Thymus (tissue), 11 donors: ENCODE data around the gene CPPED1. TPM values are rescaled to one million over a fixed set of nuclear protein-coding genes. Genes with fewer than 3 reads are reported as not detected.
"Not testable (repeated sequence)": the region's sequence is repeated elsewhere in the genome, so short reads cannot be mapped to it uniquely, and the experiment has no call there.

Source experiments
- DNase-seq, 9 donors: peaks; one replicate each; pipeline ENCODE4 v3.0.0-alpha.2; 2013; ENCODE audit warnings: low spot score in 9 of 9, low read depth in 6 of 9, missing footprints in 1 of 9
- H3K27ac ChIP-seq, 2 donors: one replicate each; pipeline ENCODE4 v1.5.1; 2013; ENCODE audit warnings: control low read depth in 1 of 2, low read depth in 1 of 2, low read length in 1 of 2, mild to moderate bottlenecking in 1 of 2, moderate library complexity in 1 of 2
- H3K27me3 ChIP-seq, 2 donors: one replicate each; pipeline ENCODE4 v1.5.1; 2013; ENCODE audit warnings: low read length in 1 of 2; ENCODE audit not compliant: control insufficient read depth in 2 of 2, insufficient read depth in 1 of 2
- H3K36me3 ChIP-seq, 2 donors: one replicate each; pipeline ENCODE4 v1.5.1; 2013; ENCODE audit warnings: low read length in 1 of 2, mild to moderate bottlenecking in 1 of 2, moderate library complexity in 1 of 2; ENCODE audit not compliant: control insufficient read depth in 2 of 2, insufficient read depth in 2 of 2
- H3K4me1 ChIP-seq, 2 donors: one replicate each; pipeline ENCODE4 v1.5.1; 2013; ENCODE audit warnings: low read length in 2 of 2; ENCODE audit not compliant: control insufficient read depth in 2 of 2, insufficient read depth in 2 of 2
- H3K4me3 ChIP-seq, 2 donors: one replicate each; pipeline ENCODE4 v1.5.1; 2013; ENCODE audit warnings: low read length in 2 of 2, control low read depth in 1 of 2, mild to moderate bottlenecking in 1 of 2
- H3K9me3 ChIP-seq, 2 donors: one replicate each; pipeline ENCODE4 v1.5.1; 2013; ENCODE audit warnings: low read length in 1 of 2, mild to moderate bottlenecking in 1 of 2; ENCODE audit not compliant: control insufficient read depth in 2 of 2, insufficient read depth in 1 of 2
- WGBS: extraction: QIAGEN DNeasy Blood & Tissue Kit; methylation state at CpG from one replicate; pipeline ENCODE4 v1.1.7; 2013; 5-methylcytosine and 5-hydroxymethylcytosine counted together
- polyA plus RNA-seq: library from polyadenylated mRNA; stranded (reverse); fragments of 200-250 nt; gene quantifications from one replicate; pipeline ENCODE4 v1.2.3, GENCODE V29; 2013
- total RNA-seq: library from RNA; stranded (reverse); fragments of 120-200 nt; gene quantifications from one replicate; pipeline ENCODE4 v1.2.4, GENCODE V29; 2013
- donor health status: healthy.

Gene CPPED1
- total and polyA plus RNA-seq, 2 donors: 4.0 to 10.1 TPM

GRCh38 chr16:12829096-12829888 is 25.6 kb upstream of the CPPED1 start:
- 95% methylated on average over 11 of the region's 11 CpGs for WGBS
- Histone ChIP-seq H3K27ac (no peak overlapping the region), H3K36me3 (no peaks in the 10 kb centered on the region), H3K4me3 (no peak overlapping the region), H3K27me3 (no peaks in the 10 kb centered on the region), H3K9me3 (no peaks in the 10 kb centered on the region), H3K4me1 (no peaks in the 10 kb centered on the region)
- no peak for DNase-seq

DNA sequence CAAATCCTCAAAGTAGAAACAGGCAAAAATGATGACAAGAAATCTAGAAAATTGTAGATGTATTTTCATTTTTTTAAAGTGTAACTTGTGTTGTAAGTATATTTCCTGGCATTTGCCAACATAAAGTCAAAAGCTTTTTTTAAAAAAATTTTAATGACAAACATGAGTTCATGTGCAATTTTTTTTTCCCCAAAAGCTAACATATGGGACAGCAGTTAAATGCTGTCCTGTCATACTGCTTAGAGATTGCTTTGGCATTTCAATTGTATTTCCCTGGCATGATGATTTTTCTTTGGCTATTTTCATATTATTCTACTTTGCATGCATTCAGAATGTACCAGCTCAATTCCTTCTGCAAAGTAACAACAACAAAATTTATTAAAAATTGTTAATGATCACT is 24.5 kb upstream of the CPPED1 start:
- Histone ChIP-seq H3K27me3 (no peaks in the 10 kb centered on the region), H3K4me3 (no peak overlapping the region), H3K27ac (no peak overlapping the region), H3K9me3 (no peaks in the 10 kb centered on the region), H3K4me1 (no peaks in the 10 kb centered on the region), H3K36me3 (no peaks in the 10 kb centered on the region)
- DNase-seq: no peak

DNA sequence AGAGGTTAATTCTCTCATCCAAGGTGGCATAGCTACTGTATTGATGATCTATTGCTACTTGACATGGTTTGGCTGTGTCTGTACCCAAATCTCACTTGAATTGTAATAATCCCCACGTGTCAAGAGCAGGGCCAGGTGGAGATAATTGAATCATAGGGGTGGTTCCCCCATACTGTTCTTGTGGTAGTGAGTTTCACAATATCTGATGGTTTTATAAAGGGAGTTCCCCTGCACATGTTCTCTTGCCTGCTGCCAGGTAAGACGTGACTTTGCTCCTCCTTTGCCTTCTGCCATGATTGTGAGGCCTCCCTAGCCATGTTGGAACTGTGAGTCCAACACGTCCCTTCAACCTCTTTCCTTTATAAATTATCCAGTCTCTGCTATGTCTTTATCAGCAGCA is 22.9 kb upstream of the CPPED1 start:
- H3K36me3 ChIP-seq: no peaks in the 10 kb centered on the region
- no peak overlapping the region for H3K4me3 ChIP-seq
- no peak overlapping the region for H3K27ac ChIP-seq
- H3K27me3 ChIP-seq: no peaks in the 10 kb centered on the region
- WGBS: 84% methylated on average over 3 of the region's 3 CpGs
- H3K4me1 ChIP-seq: no peaks in the 10 kb centered on the region
- no peaks in the 10 kb centered on the region for H3K9me3 ChIP-seq
- DNase-seq: no peak

- Histone ChIP-seq H3K36me3 (no peaks in the 10 kb centered on the region), H3K9me3 (no peaks in the 10 kb centered on the region), H3K27me3 (no peaks in the 10 kb centered on the region), H3K27ac (no peak overlapping the region), H3K4me1 (no peaks in the 10 kb centered on the region), H3K4me3 (no peak overlapping the region)
- 63% methylated on average over 18 of the region's 18 CpGs for WGBS
- DNase-seq: peak; percentile 18 to 78 (median 58)
These were observed 15.7 kb upstream of the CPPED1 start for GRCh38 chr16:12819126-12820117.

GRCh38 chr16:12818326-12818725 is 14.6 kb upstream of the CPPED1 start:
- no peak for DNase-seq
- no peak overlapping the region for H3K27ac ChIP-seq
- 96% methylated on average over 4 of the region's 4 CpGs for WGBS
- H3K9me3 ChIP-seq: no peaks in the 10 kb centered on the region
- H3K27me3 ChIP-seq: no peaks in the 10 kb centered on the region
- H3K36me3 ChIP-seq: no peaks in the 10 kb centered on the region
- no peak overlapping the region for H3K4me3 ChIP-seq
- H3K4me1 ChIP-seq: no peaks in the 10 kb centered on the region

GRCh38 chr16:12816791-12817214 is 13.1 kb upstream of the CPPED1 start:
- not testable (repeated sequence) for H3K9me3 ChIP-seq, H3K27me3 ChIP-seq, H3K36me3 ChIP-seq, H3K27ac ChIP-seq, H3K4me1 ChIP-seq, H3K4me3 ChIP-seq, DNase-seq
- WGBS: 51% methylated on average over 4 of the region's 4 CpGs

DNA sequence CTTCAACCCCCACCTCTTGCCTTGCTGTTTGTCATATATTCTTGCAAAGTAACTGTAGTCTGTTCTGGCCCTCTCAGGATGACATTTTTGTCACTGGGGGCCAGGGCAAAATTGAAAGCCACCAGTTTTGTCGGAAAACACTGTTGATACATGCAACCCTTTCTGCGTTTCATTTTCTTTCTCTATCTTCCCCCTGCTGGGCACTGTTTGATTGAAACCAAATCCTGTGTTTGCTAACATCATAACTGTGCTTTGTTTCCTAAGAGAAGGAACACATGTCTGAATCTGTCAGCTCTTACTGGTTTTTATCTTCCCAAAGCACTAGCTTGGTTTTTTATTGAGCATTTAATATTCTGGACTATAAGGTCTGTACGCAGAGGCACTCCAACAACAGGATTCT is 11.7 kb upstream of the CPPED1 start:
- WGBS: 91% methylated on average over 3 of the region's 3 CpGs
- Histone ChIP-seq H3K4me3 (no peak overlapping the region), H3K27me3 (no peaks in the 10 kb centered on the region), H3K36me3 (no peaks in the 10 kb centered on the region), H3K4me1 (no peaks in the 10 kb centered on the region), H3K9me3 (no peaks in the 10 kb centered on the region), H3K27ac (no peak overlapping the region)
- no peak for DNase-seq

GRCh38 chr16:12813734-12814133 is 10.0 kb upstream of the CPPED1 start:
- DNase-seq, H3K4me1 ChIP-seq: not testable (repeated sequence)

DNA sequence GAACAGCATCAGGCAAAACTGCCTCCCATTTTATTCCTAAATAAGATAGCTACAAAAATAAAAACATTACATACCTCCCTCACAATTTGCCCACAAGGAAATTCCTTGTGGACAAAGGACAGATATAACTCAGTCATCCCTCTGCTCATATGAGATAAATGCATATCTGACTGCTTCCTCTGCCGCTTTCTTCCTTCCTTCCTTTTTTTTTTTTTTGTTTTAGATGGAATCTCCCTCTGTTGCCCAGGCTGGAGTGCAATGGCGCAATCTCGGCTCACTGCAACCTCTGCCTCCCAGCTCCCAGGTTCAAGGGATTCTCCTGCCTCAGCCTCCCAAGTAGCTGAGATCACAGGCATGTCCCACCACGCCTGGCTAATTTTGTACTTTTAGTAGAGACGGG is 9.6 kb upstream of the CPPED1 start:
- H3K4me1 ChIP-seq, H3K27ac ChIP-seq, DNase-seq, H3K9me3 ChIP-seq, H3K27me3 ChIP-seq, H3K4me3 ChIP-seq, H3K36me3 ChIP-seq: not testable (repeated sequence)
- 91% methylated on average over 5 of the region's 5 CpGs for WGBS

More at GRCh38 chr16:12813734-12814133, 10.0 kb upstream of the CPPED1 start:
- H3K27ac ChIP-seq, H3K9me3 ChIP-seq, H3K4me3 ChIP-seq, H3K36me3 ChIP-seq, H3K27me3 ChIP-seq: not testable (repeated sequence)
- WGBS: 96% methylated on average over 3 of the region's 3 CpGs
